SK-N-SH treated with all-trans-retinoic acid at 6 μM for 48 hours (cell line): ENCODE measurements around the gene ST8SIA1.

ENCODE experiments used
- ARNTL ChIP-seq: fragments of 450-650 bp; formaldehyde crosslinking; IDR thresholded peaks from 2 replicates; pipeline ENCODE4 v1.5.0; 2020; ENCODE audit warnings: low read depth, mild to moderate bottlenecking, moderate library complexity, borderline replicate concordance
- CSDC2 ChIP-seq: fragments of 250-450 bp; sonication (Bioruptor Pico); IDR thresholded peaks from 2 replicates; pipeline ENCODE4 v1.5.0; 2020; ENCODE audit warnings: mild to moderate bottlenecking, moderate library complexity
- CSRNP3 ChIP-seq: fragments of 250-450 bp; sonication (Bioruptor Pico); IDR thresholded peaks from 2 replicates; pipeline ENCODE4 v1.5.1; 2021; ENCODE audit warnings: mild to moderate bottlenecking, moderate library complexity
- POU6F1 ChIP-seq: fragments of 250-450 bp; sonication (Bioruptor Pico); IDR thresholded peaks from 2 replicates; pipeline ENCODE4 v1.8.0; 2021; ENCODE audit warnings: low read depth, mild to moderate bottlenecking, moderate library complexity, borderline replicate concordance
- RARB ChIP-seq: fragments of 250-450 bp; sonication (Bioruptor Pico); IDR thresholded peaks from 2 replicates; pipeline ENCODE4 v1.8.0; 2021; ENCODE audit warnings: mild to moderate bottlenecking, moderate library complexity

- TF ChIP-seq RARB (CRISPR knock-in tag): no peak
- TF ChIP-seq POU6F1 (CRISPR knock-in tag): no peak
- TF ChIP-seq CSRNP3 (CRISPR knock-in tag): no peak
- TF ChIP-seq CSDC2 (CRISPR knock-in tag): no peak
- TF ChIP-seq ARNTL (CRISPR knock-in tag): no peak
Measured at GRCh38 chr12:22268406-22268805, 66.1 kb downstream of the ST8SIA1 start.
